Measurements from ENCODE around the gene STAT2.

STAT2 gene

DNA sequence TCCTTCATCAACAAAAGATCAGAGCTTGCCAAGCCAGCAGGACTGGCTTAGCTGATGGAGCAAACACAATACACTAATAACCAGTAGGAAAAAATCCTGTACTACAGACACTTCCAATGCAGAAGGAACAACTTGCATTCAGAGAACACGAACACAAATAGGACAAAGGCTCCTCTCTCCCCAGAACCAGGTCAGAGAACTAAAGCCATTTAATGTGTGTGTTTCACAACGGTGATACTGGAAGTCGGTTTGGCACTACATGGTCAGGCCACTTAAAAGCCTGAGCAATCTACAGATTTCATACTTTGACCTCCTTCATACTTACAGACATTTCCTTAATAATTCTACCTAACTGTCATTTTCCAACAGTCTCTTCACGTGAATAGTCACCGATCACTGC lies 66.1 kb downstream of the STAT2 start:
- no peak for DNase-seq (ENCODE audit: low spot score)
